ENCODE data around the gene CFTR.

GRCh38 chr7:117567781-117568180 lies 88.0 kb downstream of the CFTR start:
- TF ChIP-seq CTCF (conservative IDR thresholded peaks at IDR 0.05; ENCODE audit: low read length) = no peak
- no peak for TF ChIP-seq EZH2phosphoT487 (IDR thresholded peaks at IDR 0.05; ENCODE audit: borderline replicate concordance)
